IMR-90 (cell line): ENCODE data around the gene WHRN. TPM values are rescaled to one million over a fixed set of nuclear protein-coding genes. Genes with fewer than 3 reads are reported as not detected.

Source experiments
- ATAC-seq: fragments of 200-7000 bp; cut with Tn5 transposase; 2 replicates; pipeline ENCODE4 v1.9.1; 2020; ENCODE audit warnings: low read depth, mild to moderate bottlenecking, moderate library complexity
- BruUV-seq: library from RNA; stranded (reverse); fragments of 400-500 nt; replicated peaks from 2 replicates; lab custom pipeline; 2021; lab: Mats Ljungman, UMichigan
- CTCF ChIA-PET: fragments of 300-600 bp; formaldehyde crosslinking; extraction: SDS; loops from one replicate; lab custom pipeline; 2021; ENCODE audit warnings: antibody characterized with exemption; lab: Yijun Ruan, JAX
- POLR2A ChIA-PET: fragments of 300-600 bp; sonication (Branson Sonifier 250); formaldehyde crosslinking; loops from one replicate; lab custom pipeline; 2022; ENCODE audit warnings: antibody characterized with exemption; ENCODE audit not compliant: unreplicated experiment; lab: Charles Lee
- DNase-seq: peaks from one replicate; pipeline ENCODE4 v3.0.0; 2013
- H2AFZ ChIP-seq: replicated peaks from 2 replicates; pipeline ENCODE3; 2013; ENCODE audit warnings: low read length, mild to moderate bottlenecking; ENCODE audit not compliant: poor library complexity
- H2AK5ac ChIP-seq: 2 replicates; pipeline ENCODE4 v1.6.1; 2013; ENCODE audit warnings: low read depth, low read length, inconsistent platforms
- H2AK9ac ChIP-seq: replicated peaks from 2 replicates; pipeline ENCODE3; 2013; ENCODE audit warnings: mild to moderate bottlenecking, low read depth, low read length, moderate library complexity; ENCODE audit not compliant: poor library complexity
- H2BK120ac ChIP-seq: 2 replicates; pipeline ENCODE4 v1.6.1; 2013; ENCODE audit warnings: low read depth, low read length, inconsistent platforms
- H2BK15ac ChIP-seq: 3 replicates; pipeline ENCODE4 v1.6.1; 2013; ENCODE audit warnings: low read depth, low read length, inconsistent platforms
- H2BK20ac ChIP-seq: 2 replicates; pipeline ENCODE4 v1.6.1; 2013; ENCODE audit warnings: low read depth, mild to moderate bottlenecking, inconsistent platforms, low read length, moderate library complexity
- H2BK5ac ChIP-seq: 2 replicates; pipeline ENCODE4 v1.6.1; 2013; ENCODE audit warnings: mild to moderate bottlenecking, low read depth, low read length, inconsistent platforms; ENCODE audit not compliant: poor library complexity, severe bottlenecking
- H3K14ac ChIP-seq: replicated peaks from 2 replicates; pipeline ENCODE4 v1.6.1; 2013; ENCODE audit warnings: low read depth, low read length, inconsistent platforms
- H3K18ac ChIP-seq: 2 replicates; pipeline ENCODE4 v1.6.1; 2013; ENCODE audit warnings: low read depth, low read length, control low read depth
- H3K23ac ChIP-seq: 2 replicates; pipeline ENCODE4 v1.6.1; 2013; ENCODE audit warnings: low read depth, low read length, inconsistent platforms
- H3K27ac ChIP-seq: 2 replicates; pipeline ENCODE4 v1.5.1; 2013; ENCODE audit warnings: mild to moderate bottlenecking, control low read depth, low read length; ENCODE audit not compliant: insufficient read depth
- H3K27me3 ChIP-seq: 2 replicates; pipeline ENCODE4 v1.6.1; 2013; ENCODE audit warnings: low read length; ENCODE audit not compliant: control insufficient read depth, insufficient read depth
- H3K36me3 ChIP-seq: 2 replicates; pipeline ENCODE4 v1.6.1; 2013; ENCODE audit warnings: low read length, mixed read lengths; ENCODE audit not compliant: control insufficient read depth, insufficient read depth
- H3K4ac ChIP-seq: 2 replicates; pipeline ENCODE4 v1.6.1; 2013; ENCODE audit warnings: low read depth, low read length, inconsistent platforms
- H3K4me1 ChIP-seq: 2 replicates; pipeline ENCODE4 v1.6.1; 2013; ENCODE audit warnings: low read length, mixed read lengths; ENCODE audit not compliant: control insufficient read depth, insufficient read depth
- H3K4me2 ChIP-seq: 2 replicates; pipeline ENCODE4 v1.6.1; 2013; ENCODE audit warnings: low read depth, mild to moderate bottlenecking, control low read depth, low read length, moderate library complexity
- H3K4me3 ChIP-seq: 2 replicates; pipeline ENCODE4 v1.5.1; 2013; ENCODE audit warnings: low read depth, mild to moderate bottlenecking, control low read depth, low read length, moderate library complexity; ENCODE audit not compliant: insufficient read depth
- H3K56ac ChIP-seq: 2 replicates; pipeline ENCODE4 v1.6.1; 2013; ENCODE audit warnings: low read length, inconsistent platforms; ENCODE audit not compliant: insufficient read depth; ENCODE audit errors: extremely low read depth
- H3K79me1 ChIP-seq, 2 experiments: 2 replicates each; pipeline ENCODE4 v1.6.1; 2013; ENCODE audit warnings: low read length in 2 of 2, inconsistent platforms in 1 of 2, low read depth in 1 of 2
- H3K9ac ChIP-seq: 2 replicates; pipeline ENCODE4 v1.6.1; 2013; ENCODE audit warnings: low read depth, low read length, control low read depth
- H3K9me1 ChIP-seq: 2 replicates; pipeline ENCODE4 v1.6.1; 2013; ENCODE audit warnings: low read length, inconsistent platforms; ENCODE audit not compliant: insufficient read depth
- H3K9me3 ChIP-seq: 2 replicates; pipeline ENCODE4 v1.6.1; 2013; ENCODE audit warnings: low read length; ENCODE audit not compliant: control insufficient read depth, insufficient read depth
- H4K20me1 ChIP-seq: 2 replicates; pipeline ENCODE4 v1.6.1; 2013; ENCODE audit warnings: low read length, inconsistent platforms; ENCODE audit not compliant: insufficient read depth
- H4K5ac ChIP-seq: 2 replicates; pipeline ENCODE4 v1.6.1; 2013; ENCODE audit warnings: mild to moderate bottlenecking, low read depth, low read length, control low read depth
- H4K8ac ChIP-seq, 2 experiments: 2 replicates each; pipeline ENCODE4 v1.6.1; 2013; ENCODE audit warnings: low read depth in 2 of 2, low read length in 2 of 2, control low read depth in 1 of 2, inconsistent platforms in 1 of 2
- H4K91ac ChIP-seq: 2 replicates; pipeline ENCODE4 v1.6.1; 2013; ENCODE audit warnings: low read depth, low read length, inconsistent platforms; ENCODE audit not compliant: insufficient read depth
- CEBPB ChIP-seq: IDR thresholded peaks from 2 replicates; pipeline ENCODE4 v1.6.1; 2012; ENCODE audit warnings: low read depth, low read length, improper control_type of control experiment
- CTCF ChIP-seq: conservative IDR thresholded peaks from 2 replicates; pipeline ENCODE4 v1.5.1; 2012; ENCODE audit warnings: mild to moderate bottlenecking, low read depth, low read length, improper control_type of control experiment
- FOS ChIP-seq: fragments of 150-350 bp; IDR thresholded peaks from 2 replicates; pipeline ENCODE4 v1.6.1; 2016; ENCODE audit warnings: low read depth, low read length
- POLR2A ChIP-seq: IDR thresholded peaks from 2 replicates; pipeline ENCODE4 v1.6.1; 2012; ENCODE audit warnings: mild to moderate bottlenecking, low read depth, low read length
- RFX5 ChIP-seq: IDR thresholded peaks from 2 replicates; pipeline ENCODE4 v1.8.0; 2012; ENCODE audit warnings: low read depth, mild to moderate bottlenecking, low read length, moderate library complexity
- SMC3 ChIP-seq: fragments of 150-350 bp; IDR thresholded peaks from 2 replicates; pipeline ENCODE4 v1.6.1; 2016; ENCODE audit warnings: low read depth, mild to moderate bottlenecking, antibody characterized with exemption, low read length, moderate library complexity
- WGBS, 2 experiments: methylation state at CpG; one replicate each; pipeline versions ENCODE4 v1.1.5 to v1.1.7; 2013; ENCODE audit warnings: missing lambda C conversion rate in 2 of 2; ENCODE audit not compliant: insufficient read length in 1 of 2; ENCODE audit errors: extremely low coverage in 2 of 2; 5-methylcytosine and 5-hydroxymethylcytosine counted together
- dilution Hi-C: fragments of 300-500 bp; cut with HindIII; formaldehyde crosslinking; loops from one replicate; pipeline ENCODE4 v1.14.3; 2018; ENCODE audit warnings: low sequenced_read_pairs; ENCODE audit not compliant: unreplicated experiment
- in situ Hi-C: fragments of 300-500 bp; cut with MboI; formaldehyde crosslinking; loops from 3 replicates; pipeline ENCODE4 v1.14.3; 2019; ENCODE audit warnings: low sequenced_read_pairs, inconsistent platforms, mixed read lengths
- intact Hi-C: fragments of 100-400 bp; cut with micrococcal nuclease; formaldehyde crosslinking; loops from 2 replicates; pipeline ENCODE4 v1.10.0; 2022
- polyA plus RNA-seq, 3 experiments: library from polyadenylated mRNA; depleted of rRNA; stranded (reverse); fragments of >200 nt; gene quantifications; 2 replicates each; pipeline ENCODE4 v1.2.3, GENCODE V29; 2012; ENCODE audit warnings: low replicate concordance in 1 of 3
- total RNA-seq: library from RNA; depleted of rRNA; stranded (reverse); fragments of >200 nt; gene quantifications from 2 replicates; pipeline ENCODE4 v1.2.3, GENCODE V29; 2012
- TF ChIP-seq, protein P1 (sequence below): fragments of 150-350 bp; IDR thresholded peaks from 2 replicates; pipeline ENCODE4 v1.6.1; 2016; ENCODE audit warnings: low read depth, mild to moderate bottlenecking, low read length, moderate library complexity, borderline replicate concordance

WHRN gene
- total and polyA plus RNA-seq, 2 of the 4 experiments (the other 2 are of a cell fraction) = 0.18 to 2.6 TPM

DNA sequence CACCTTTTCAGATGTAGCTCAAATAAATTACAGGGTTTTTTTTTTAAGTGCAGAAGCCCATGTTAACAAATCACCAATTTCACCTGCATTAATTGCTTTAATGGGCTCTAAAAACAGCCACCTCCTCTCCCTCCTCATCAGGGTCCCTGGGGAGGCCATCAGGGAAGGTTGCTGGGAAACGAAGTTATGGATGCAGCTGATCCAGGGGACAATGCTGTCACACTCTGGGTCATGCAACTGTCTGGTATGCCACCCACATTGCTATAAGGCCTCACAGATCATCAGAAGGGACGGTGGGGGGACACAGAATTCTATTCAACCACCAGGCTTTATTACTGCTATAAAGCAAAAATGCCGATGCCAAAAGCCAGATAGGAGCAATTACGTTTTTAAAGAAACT, 9.3 kb downstream of the WHRN start:
- Histone ChIP-seq H2BK20ac (no peak overlapping the region), H3K4me1 (no peaks in the 10 kb centered on the region), H3K23ac (no peak overlapping the region), H4K8ac (no peak overlapping the region), H3K18ac (no peak overlapping the region), H2AK9ac (no peak overlapping the region), H3K9me1 (peaks cover 5% of the 10 kb centered on the region; the same call in 1 of the 2 replicates), H2BK5ac (no peak overlapping the region), H2AFZ (no peak overlapping the region), H2BK120ac (no peak overlapping the region), H3K27me3 (peaks cover 21% of the 10 kb centered on the region), H3K14ac (no peak overlapping the region), H2AK5ac (no peak overlapping the region), H3K27ac (no peak overlapping the region), H3K4me2 (no peak overlapping the region), H4K20me1 (no peaks in the 10 kb centered on the region), H3K4ac (no peak overlapping the region), H3K79me1 (no peaks in the 10 kb centered on the region; a peak in 1 of 4 replicates), H3K36me3 (no peaks in the 10 kb centered on the region), H2BK15ac (no peak overlapping the region), H3K9ac (no peak overlapping the region), H4K5ac (no peak overlapping the region), H3K56ac (no peak overlapping the region), H4K91ac (no peak overlapping the region), H3K9me3 (no peaks in the 10 kb centered on the region), H3K4me3 (no peak overlapping the region)
- ChIA-PET POLR2A (interaction anchor here (0.6 kb wide), 1 partner anchor 11 kb away, joined by 6 read pairs; no protein-coding TSS in a partner anchor), CTCF (no interaction called here)
- intact Hi-C loops = no loop called here
- WGBS, 2 experiments = no CpG with 5 or more reads among the region's 4 CpGs
- in situ Hi-C loops = no loop called here
- TF ChIP-seq FOS (no peak), RFX5 (no peak), CTCF (no peak), SMC3 (no peak), POLR2A (no peak), CEBPB (no peak)
- TF ChIP-seq, protein P1, sequence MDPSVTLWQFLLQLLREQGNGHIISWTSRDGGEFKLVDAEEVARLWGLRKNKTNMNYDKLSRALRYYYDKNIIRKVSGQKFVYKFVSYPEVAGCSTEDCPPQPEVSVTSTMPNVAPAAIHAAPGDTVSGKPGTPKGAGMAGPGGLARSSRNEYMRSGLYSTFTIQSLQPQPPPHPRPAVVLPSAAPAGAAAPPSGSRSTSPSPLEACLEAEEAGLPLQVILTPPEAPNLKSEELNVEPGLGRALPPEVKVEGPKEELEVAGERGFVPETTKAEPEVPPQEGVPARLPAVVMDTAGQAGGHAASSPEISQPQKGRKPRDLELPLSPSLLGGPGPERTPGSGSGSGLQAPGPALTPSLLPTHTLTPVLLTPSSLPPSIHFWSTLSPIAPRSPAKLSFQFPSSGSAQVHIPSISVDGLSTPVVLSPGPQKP = no peak
- no peak for ATAC-seq
- no TSS peak for BruUV-seq
- no peak for DNase-seq
- dilution Hi-C loops = no loop called here
